Measurements from ENCODE around the gene AMFR.
"Not testable (repeated sequence)": the region's sequence is repeated elsewhere in the genome, so short reads cannot be mapped to it uniquely, and the experiment has no call there.

Gene AMFR

GRCh38 chr16:56387396-56387795 lies 37.9 kb downstream of the AMFR start:
- DNase-seq, result no peak

- DNase-seq, result no peak
Observed at GRCh38 chr16:56384074-56384721, 41.1 kb downstream of the AMFR start.

GRCh38 chr16:56382901-56383355 lies 42.4 kb downstream of the AMFR start:
- DNase-seq, result no peak

- no peak for DNase-seq
Observed at GRCh38 chr16:56382459-56382858, 42.9 kb downstream of the AMFR start.

GRCh38 chr16:56380778-56381485 lies 44.4 kb downstream of the AMFR start:
- not testable (repeated sequence) for DNase-seq

- not testable (repeated sequence) for DNase-seq
Observed at GRCh38 chr16:56379044-56379443, 46.3 kb downstream of the AMFR start.

GRCh38 chr16:56375792-56376191 lies 49.6 kb downstream of the AMFR start:
- DNase-seq, result not testable (repeated sequence)

- DNase-seq, result no peak
Observed at GRCh38 chr16:56373003-56373402, 52.3 kb downstream of the AMFR start.

GRCh38 chr16:56372013-56372634 lies 53.2 kb downstream of the AMFR start:
- DNase-seq, result no peak

- no peak for DNase-seq
Observed at GRCh38 chr16:56371660-56371937, 53.7 kb downstream of the AMFR start.

- no peak for DNase-seq
Observed at GRCh38 chr16:56370875-56371659, 54.3 kb downstream of the AMFR start.

- no peak for DNase-seq
Observed at GRCh38 chr16:56370185-56370874, 55.0 kb downstream of the AMFR start.

GRCh38 chr16:56369202-56369601 lies 56.1 kb downstream of the AMFR start:
- no peak for DNase-seq

- DNase-seq, result no peak
Observed at GRCh38 chr16:56368545-56368944, 56.8 kb downstream of the AMFR start.

GRCh38 chr16:56367764-56368163 lies 57.6 kb downstream of the AMFR start:
- no peak for DNase-seq

- DNase-seq, result no peak
Observed at GRCh38 chr16:56366945-56367344, 58.4 kb downstream of the AMFR start.

GRCh38 chr16:56365552-56365951 lies 59.8 kb downstream of the AMFR start:
- no peak for DNase-seq

GRCh38 chr16:56364865-56365264 lies 60.5 kb downstream of the AMFR start:
- DNase-seq, result no peak

- no peak for DNase-seq
Observed at GRCh38 chr16:56363781-56364565, 61.4 kb downstream of the AMFR start.

GRCh38 chr16:56363181-56363716 lies 62.1 kb downstream of the AMFR start:
- DNase-seq, result no peak

- no peak for DNase-seq
Observed at GRCh38 chr16:56362706-56363105, 62.6 kb downstream of the AMFR start.

Data from activated CD4-positive, alpha-beta T cell treated with anti-CD3 and anti-CD28 coated beads, Interleukin-2, amount 50 U/mL, for 1 hour (primary cell).